Liver (tissue), 9 donors: Measurements from ENCODE around the gene SCN8A. TPM values are rescaled to one million over a fixed set of nuclear protein-coding genes. Genes with fewer than 3 reads are reported as not detected.
A peak's percentile ranks its signal among the peaks of the same experiment; 100 is the strongest.

ENCODE experiments used
- DNase-seq: peaks from one replicate; pipeline ENCODE4 v3.0.0-alpha.2; 2017; ENCODE audit warnings: low spot score
- H3K27ac ChIP-seq, 2 donors: one replicate each; pipeline ENCODE4 v1.7.0; 2013; ENCODE audit warnings: inconsistent platforms in 2 of 2, low read length in 2 of 2, control low read depth in 1 of 2, low read depth in 1 of 2, mild to moderate bottlenecking in 1 of 2
- H3K27me3 ChIP-seq, 4 donors: one replicate each; pipeline versions ENCODE4 v1.6.1 to v1.7.0; 2013; ENCODE audit warnings: low read length in 3 of 4, inconsistent platforms in 1 of 4, mild to moderate bottlenecking in 1 of 4, moderate library complexity in 1 of 4; ENCODE audit not compliant: control insufficient read depth in 4 of 4, insufficient read depth in 4 of 4
- H3K36me3 ChIP-seq, 4 donors: one replicate each; pipeline versions ENCODE4 v1.6.1 to v1.7.0; 2013; ENCODE audit warnings: low read length in 3 of 4, mild to moderate bottlenecking in 3 of 4, low read depth in 1 of 4, moderate library complexity in 1 of 4; ENCODE audit not compliant: control insufficient read depth in 4 of 4, insufficient read depth in 3 of 4
- H3K4me1 ChIP-seq, 4 donors: one replicate each; pipeline versions ENCODE4 v1.6.1 to v1.7.0; 2013; ENCODE audit warnings: low read length in 3 of 4, mild to moderate bottlenecking in 3 of 4, moderate library complexity in 1 of 4; ENCODE audit not compliant: control insufficient read depth in 4 of 4, insufficient read depth in 4 of 4
- H3K4me3 ChIP-seq, 3 donors: one replicate each; pipeline versions ENCODE4 v1.6.1 to v1.7.0; 2013; ENCODE audit warnings: low read length in 3 of 3, control low read depth in 1 of 3, low read depth in 1 of 3, mild to moderate bottlenecking in 1 of 3
- H3K9ac ChIP-seq, 2 donors: one replicate each; pipeline ENCODE4 v1.7.0; 2013; ENCODE audit warnings: low read length in 2 of 2, mild to moderate bottlenecking in 2 of 2, moderate library complexity in 2 of 2, control low read depth in 1 of 2, low read depth in 1 of 2
- H3K9me3 ChIP-seq, 4 donors: one replicate each; pipeline versions ENCODE4 v1.6.1 to v1.7.0; 2013; ENCODE audit warnings: low read length in 3 of 4; ENCODE audit not compliant: control insufficient read depth in 4 of 4
- CTCF ChIP-seq: fragments of 150-350 bp; IDR thresholded peaks from 2 replicates; pipeline ENCODE4 v1.5.1; 2017; ENCODE audit warnings: improper control_type of control experiment, low read depth, low read length; ENCODE audit not compliant: missing input control
- EGR1 ChIP-seq, 2 donors: IDR thresholded peaks; 2 replicates each; pipeline ENCODE4 v1.6.1; 2016 to 2018; ENCODE audit warnings: antibody characterized with exemption in 2 of 2, low read depth in 2 of 2
- FOXA2 ChIP-seq: IDR thresholded peaks from 2 replicates; pipeline ENCODE4 v1.6.1; 2016; ENCODE audit warnings: antibody characterized with exemption
- GABPA ChIP-seq, 2 donors: IDR thresholded peaks in 1 of 2; conservative IDR thresholded peaks in 1 of 2; 2 replicates each; pipeline ENCODE4 v1.6.1; 2016; ENCODE audit warnings: antibody characterized with exemption in 2 of 2, mild to moderate bottlenecking in 1 of 2, moderate library complexity in 1 of 2
- HNF4A ChIP-seq, 2 donors: conservative IDR thresholded peaks; 2 replicates each; pipeline ENCODE4 v1.6.1; 2016; ENCODE audit warnings: antibody characterized with exemption in 2 of 2, mild to moderate bottlenecking in 2 of 2
- HNF4G ChIP-seq: IDR thresholded peaks from 2 replicates; pipeline ENCODE4 v1.6.1; 2016; ENCODE audit warnings: antibody characterized with exemption
- JUND ChIP-seq, 2 donors: IDR thresholded peaks; 2 replicates each; pipeline ENCODE4 v1.6.1; 2016; ENCODE audit warnings: antibody characterized with exemption in 2 of 2
- MAX ChIP-seq: IDR thresholded peaks from 2 replicates; pipeline ENCODE4 v1.6.1; 2016; ENCODE audit warnings: antibody characterized with exemption
- NR2F2 ChIP-seq: IDR thresholded peaks from 2 replicates; pipeline ENCODE4 v1.6.1; 2016; ENCODE audit warnings: antibody characterized with exemption
- RAD21 ChIP-seq, 2 donors: IDR thresholded peaks; 2 replicates each; pipeline ENCODE4 v1.6.1; 2016; ENCODE audit warnings: antibody characterized with exemption in 2 of 2, mild to moderate bottlenecking in 2 of 2
- SP1 ChIP-seq: IDR thresholded peaks from 2 replicates; pipeline ENCODE4 v1.6.1; 2018; ENCODE audit warnings: antibody characterized with exemption, mild to moderate bottlenecking
- TAF1 ChIP-seq: conservative IDR thresholded peaks from 2 replicates; pipeline ENCODE4 v1.6.1; 2016; ENCODE audit warnings: antibody characterized with exemption, mild to moderate bottlenecking
- YY1 ChIP-seq: IDR thresholded peaks from 2 replicates; pipeline ENCODE4 v1.6.1; 2016; ENCODE audit warnings: antibody characterized with exemption, mild to moderate bottlenecking
- WGBS: extraction: QIAGEN DNeasy Blood & Tissue Kit; methylation state at CpG from one replicate; pipeline ENCODE4 v1.1.7; 2013; 5-methylcytosine and 5-hydroxymethylcytosine counted together
- polyA plus RNA-seq, 2 donors: library from polyadenylated mRNA; stranded (reverse) in 1 of 2; unstranded in 1 of 2; fragments of 200-250 nt in 1 of 2; fragments of >200 nt in 1 of 2; fragmentation: Nextera tagmentation in 1 of 2; extraction: Ambion mirVana in 1 of 2; gene quantifications; one replicate each; pipeline versions ENCODE4 v1.2.1 to v1.2.3, GENCODE V29; 2013 to 2015
- total RNA-seq, 2 donors: library from RNA; depleted of rRNA; stranded (reverse); fragments of >200 nt; gene quantifications; one replicate each; pipeline ENCODE4 v1.2.3, GENCODE V29; 2014
- donor health status: healthy.
- donor health status: healthy.
- donor health status: healthy.
- donor health status: healthy.
- donor health status: healthy.

SCN8A gene
- total and polyA plus RNA-seq, 4 donors: 0.84 to 12.7 (median 3.8) TPM

GRCh38 chr12:51819736-51820525 is 228.9 kb downstream of the SCN8A start:
- WGBS: 47% methylated on average over 32 of the region's 32 CpGs
- H3K4me1 ChIP-seq: peaks cover 2 to 14% (median 8%) of the 10 kb centered on the region in 4 donors
- no peaks in the 10 kb centered on the region for H3K9me3 ChIP-seq
- peak overlapping the region in 2 of 3 donors; percentile 13 to 47 for H3K4me3 ChIP-seq
- H3K9ac ChIP-seq: no peak overlapping the region
- DNase-seq: no peak
- no peaks in the 10 kb centered on the region for H3K36me3 ChIP-seq
- TF ChIP-seq MAX: no peak
- TF ChIP-seq SP1: no peak
- TF ChIP-seq GABPA (IDR thresholded peaks at IDR 0.05 in 1 of 2, conservative IDR thresholded peaks at IDR 0.05 in 1 of 2): no peak
- TF ChIP-seq TAF1: no peak
- no peak for TF ChIP-seq EGR1 (IDR thresholded peaks at IDR 0.05; ENCODE audit: low read depth in 2 of 2)
- TF ChIP-seq CTCF: no peak
- TF ChIP-seq FOXA2: no peak
- no peak for TF ChIP-seq HNF4A (conservative IDR thresholded peaks at IDR 0.05)
- TF ChIP-seq NR2F2: no peak
- TF ChIP-seq RAD21 (IDR thresholded peaks at IDR 0.05): no peak
- no peak for TF ChIP-seq JUND (IDR thresholded peaks at IDR 0.05)
- TF ChIP-seq YY1: no peak
- TF ChIP-seq HNF4G: no peak
- H3K27me3 ChIP-seq: no peaks in the 10 kb centered on the region
- H3K27ac ChIP-seq: peak overlapping the region in 1 of 2 donors; percentile 28

- DNase-seq: peak; percentile 57
- peak overlapping the region in 2 of 3 donors; percentile 21 to 47 for H3K4me3 ChIP-seq
- H3K9me3 ChIP-seq: no peaks in the 10 kb centered on the region
- WGBS: 15% methylated on average over 113 of the region's 113 CpGs
- TF ChIP-seq CTCF (peak; percentile 8), FOXA2 (no peak)
- H3K27me3 ChIP-seq: no peaks in the 10 kb centered on the region
- H3K27ac ChIP-seq: peak overlapping the region in 1 of 2 donors; percentile 28
- H3K9ac ChIP-seq: no peak overlapping the region
- peaks cover 0 to 11% (median 6%) of the 10 kb centered on the region in 4 donors for H3K4me1 ChIP-seq
- no peaks in the 10 kb centered on the region for H3K36me3 ChIP-seq
Observed at GRCh38 chr12:51820526-51821439, 229.8 kb downstream of the SCN8A start.
